HL-60 (cell line): ENCODE results near the gene FBXL14.

Experiments used
- CTCF ChIP-seq: IDR thresholded peaks from one replicate; pipeline ENCODE4 v1.5.1; 2011; ENCODE audit warnings: low read length, control low read depth, inconsistent platforms; ENCODE audit not compliant: insufficient read depth
- GABPA ChIP-seq: IDR thresholded peaks from 2 replicates; pipeline ENCODE4 v1.6.1; 2012; ENCODE audit warnings: low read depth
- POLR2AphosphoS5 ChIP-seq: IDR thresholded peaks from 2 replicates; pipeline ENCODE4 v1.6.1; 2012; ENCODE audit warnings: low read depth
- REST ChIP-seq: IDR thresholded peaks from 2 replicates; pipeline ENCODE4 v1.6.1; 2012; ENCODE audit warnings: low read depth; ENCODE audit not compliant: insufficient replicate concordance

- TF ChIP-seq REST (no peak), CTCF (no peak), POLR2AphosphoS5 (no peak), GABPA (no peak)
Measured at GRCh38 chr12:1643905-1644533, 49.6 kb upstream of the FBXL14 start.
